Activated naive CD4-positive, alpha-beta T cell (primary cell): Measurements from ENCODE around the gene ADARB2.
"Not testable (repeated sequence)": the region's sequence is repeated elsewhere in the genome, so short reads cannot be mapped to it uniquely, and the experiment has no call there.

Source experiments
- DNase-seq, 4 experiments: peaks; one replicate each; lab custom pipeline; 2025; lab: John Stamatoyannopoulos, UW

ADARB2 gene

GRCh38 chr10:1426786-1427185 lies 310.5 kb downstream of the ADARB2 start:
- no peak for DNase-seq

- no peak for DNase-seq
Observed at GRCh38 chr10:1425879-1426278, 311.4 kb downstream of the ADARB2 start.

- DNase-seq, result no peak
Observed at GRCh38 chr10:1424648-1425047, 312.7 kb downstream of the ADARB2 start.

GRCh38 chr10:1423676-1424253 lies 313.6 kb downstream of the ADARB2 start:
- no peak for DNase-seq

GRCh38 chr10:1422275-1422674 lies 315.1 kb downstream of the ADARB2 start:
- DNase-seq, result no peak

- peak in 3 of 4 experiments; percentile 36 to 40 (median 36) for DNase-seq
Observed at GRCh38 chr10:1420661-1421362, 316.5 kb downstream of the ADARB2 start.

- no peak for DNase-seq
Observed at GRCh38 chr10:1419796-1420610, 317.3 kb downstream of the ADARB2 start.

- DNase-seq, result no peak
Observed at GRCh38 chr10:1418031-1418550, 319.2 kb downstream of the ADARB2 start.

GRCh38 chr10:1417574-1417973 lies 319.8 kb downstream of the ADARB2 start:
- DNase-seq, result no peak

GRCh38 chr10:1416456-1417037 lies 320.8 kb downstream of the ADARB2 start:
- no peak for DNase-seq

GRCh38 chr10:1414893-1415292 lies 322.4 kb downstream of the ADARB2 start:
- no peak for DNase-seq

GRCh38 chr10:1414346-1414745 lies 323.0 kb downstream of the ADARB2 start:
- not testable (repeated sequence) for DNase-seq

- no peak for DNase-seq
Observed at GRCh38 chr10:1413823-1414222, 323.5 kb downstream of the ADARB2 start.

- DNase-seq, result no peak
Observed at GRCh38 chr10:1413256-1413655, 324.1 kb downstream of the ADARB2 start.

- no peak for DNase-seq
Observed at GRCh38 chr10:1412531-1413189, 324.7 kb downstream of the ADARB2 start.

- no peak for DNase-seq
Observed at GRCh38 chr10:1411956-1412355, 325.4 kb downstream of the ADARB2 start.

- no peak for DNase-seq
Observed at GRCh38 chr10:1411451-1411850, 325.9 kb downstream of the ADARB2 start.

- no peak for DNase-seq
Observed at GRCh38 chr10:1410469-1411395, 326.6 kb downstream of the ADARB2 start.

GRCh38 chr10:1410032-1410431 lies 327.3 kb downstream of the ADARB2 start:
- no peak for DNase-seq

GRCh38 chr10:1409392-1409791 lies 327.9 kb downstream of the ADARB2 start:
- no peak for DNase-seq
